Middle frontal gyrus (tissue), 1 donor: Measurements from ENCODE around the gene ADD1.
"Not testable (repeated sequence)": the region's sequence is repeated elsewhere in the genome, so short reads cannot be mapped to it uniquely, and the experiment has no call there.

Experiments
- DNase-seq: peaks from one replicate; pipeline ENCODE4 v3.0.0-alpha.2; 2015; ENCODE audit warnings: low spot score; ENCODE audit errors: extremely low spot score

ADD1 gene

DNA sequence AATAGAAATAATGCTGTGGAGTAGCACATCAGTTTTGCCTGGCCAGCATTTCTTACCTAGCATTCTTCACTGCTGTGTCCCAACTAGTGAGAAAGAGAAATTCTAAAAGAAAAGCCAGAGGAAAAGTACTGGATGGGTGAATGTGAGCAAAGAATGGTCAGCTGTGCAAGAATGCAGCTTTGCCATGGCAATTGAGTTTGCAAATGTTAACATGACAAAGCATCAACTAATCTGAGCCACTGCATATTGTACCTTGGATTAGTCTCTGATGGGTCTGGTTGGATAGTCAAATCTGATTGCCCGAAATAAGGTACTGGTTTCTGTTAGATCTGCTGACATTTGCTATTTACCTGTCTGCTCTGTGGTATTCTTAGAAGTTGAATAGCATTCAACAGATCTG, 38.7 kb downstream of the ADD1 start:
- DNase-seq = no peak

GRCh38 chr4:2886161-2886560, 42.5 kb downstream of the ADD1 start:
- no peak for DNase-seq

DNA sequence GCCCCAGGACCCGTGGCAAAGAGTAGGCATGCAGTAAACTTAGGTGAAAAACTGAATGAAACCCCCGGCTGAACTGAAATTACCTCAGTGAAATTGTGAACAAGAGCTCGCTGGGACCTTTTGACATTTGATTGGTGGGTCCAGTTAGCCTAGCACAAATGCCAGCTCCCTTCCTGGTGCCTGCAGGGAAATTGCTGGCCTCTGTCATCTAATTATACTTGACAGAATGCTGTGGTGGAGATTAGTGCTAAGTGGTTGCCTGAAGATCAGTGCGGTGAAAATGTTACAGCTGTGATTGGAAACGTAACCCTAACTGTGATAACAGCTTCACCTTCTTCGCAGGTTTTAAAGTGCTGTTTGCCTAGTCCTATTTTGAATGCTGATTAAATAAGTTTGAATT, 43.0 kb downstream of the ADD1 start:
- no peak for DNase-seq

DNA sequence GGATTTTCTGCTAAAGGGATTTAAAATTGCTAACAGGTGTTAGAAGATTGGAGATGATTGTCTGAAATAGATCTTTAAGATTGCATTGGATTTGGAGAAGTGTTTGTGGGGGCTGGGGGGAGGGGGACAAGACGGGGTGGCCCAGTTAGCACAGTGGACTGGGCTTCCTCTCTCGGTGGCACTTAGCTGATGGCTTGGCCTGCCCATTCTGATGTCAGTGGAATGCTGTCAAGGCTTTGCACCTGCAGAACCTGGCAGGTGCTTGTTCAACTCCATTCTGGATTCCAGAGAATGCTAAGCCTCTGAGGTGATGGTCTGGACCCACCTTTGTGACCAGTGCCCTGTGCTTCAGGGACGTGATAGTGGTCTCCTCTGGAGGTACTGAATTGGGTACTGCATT, 43.7 kb downstream of the ADD1 start:
- DNase-seq = no peak

- no peak for DNase-seq
These were observed 45.2 kb downstream of the ADD1 start for GRCh38 chr4:2888886-2889285.

DNA sequence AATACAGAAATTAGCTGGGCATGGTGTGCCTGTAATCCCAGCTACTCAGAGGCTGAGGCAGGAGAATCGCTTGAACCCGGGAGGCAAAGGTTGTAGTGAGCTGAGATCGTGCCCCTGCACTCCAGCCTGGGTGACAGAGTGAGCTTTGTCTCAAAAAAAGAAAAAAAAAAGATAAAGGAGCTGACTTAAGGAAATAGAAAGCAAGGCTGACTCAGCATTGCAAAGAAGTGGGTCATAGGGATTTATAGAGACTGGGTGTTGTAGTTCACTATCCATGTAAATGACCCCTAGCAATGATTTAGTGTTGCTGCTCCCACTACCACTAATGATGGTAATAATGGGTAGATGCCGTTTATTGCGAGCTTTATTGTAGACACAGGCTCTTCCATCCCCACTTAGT, 47.6 kb downstream of the ADD1 start:
- no peak for DNase-seq

- no peak for DNase-seq
These were observed 50.1 kb downstream of the ADD1 start for GRCh38 chr4:2893772-2894171.

DNA sequence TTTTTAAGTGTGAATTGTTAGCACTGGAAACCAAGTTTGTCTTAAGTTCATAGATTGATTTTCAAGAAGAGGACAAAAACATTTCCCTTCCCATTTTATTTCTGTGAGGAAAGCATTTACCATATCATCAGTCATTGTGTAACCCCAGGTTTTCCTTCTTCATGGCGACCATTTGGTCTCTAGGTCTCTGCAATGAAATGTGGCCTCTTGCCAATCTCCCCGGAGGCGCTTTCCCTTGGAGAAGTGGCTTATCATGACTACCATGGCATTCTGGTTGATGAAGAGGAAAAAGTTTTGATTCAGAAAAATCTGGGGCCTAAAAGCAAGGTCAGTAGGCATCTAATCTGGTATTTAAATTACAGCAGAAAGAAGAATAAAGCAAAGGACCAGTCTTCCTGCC, 54.4 kb downstream of the ADD1 start:
- no peak for DNase-seq

DNA sequence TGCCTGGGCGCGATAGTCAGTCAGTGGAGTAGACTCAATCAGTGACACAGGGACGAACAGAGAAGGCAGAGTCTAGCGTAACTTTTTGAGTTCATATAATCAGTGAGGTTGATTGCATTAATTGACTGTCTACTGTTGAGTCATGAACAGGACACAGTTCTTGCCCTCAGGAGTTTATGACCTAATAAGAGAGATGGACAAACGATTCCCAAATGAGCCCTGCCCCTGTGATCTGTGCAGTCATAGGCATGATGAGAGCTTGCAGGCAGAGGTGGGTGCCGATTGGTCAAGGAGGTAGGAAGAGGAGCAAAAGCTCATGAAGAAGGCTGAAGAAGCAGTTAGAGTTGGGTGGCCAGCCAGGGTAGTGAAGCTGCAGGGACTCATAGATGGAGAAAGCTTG, 57.1 kb downstream of the ADD1 start:
- DNase-seq = no peak

GRCh38 chr4:2901186-2901585, 57.5 kb downstream of the ADD1 start:
- no peak for DNase-seq

DNA sequence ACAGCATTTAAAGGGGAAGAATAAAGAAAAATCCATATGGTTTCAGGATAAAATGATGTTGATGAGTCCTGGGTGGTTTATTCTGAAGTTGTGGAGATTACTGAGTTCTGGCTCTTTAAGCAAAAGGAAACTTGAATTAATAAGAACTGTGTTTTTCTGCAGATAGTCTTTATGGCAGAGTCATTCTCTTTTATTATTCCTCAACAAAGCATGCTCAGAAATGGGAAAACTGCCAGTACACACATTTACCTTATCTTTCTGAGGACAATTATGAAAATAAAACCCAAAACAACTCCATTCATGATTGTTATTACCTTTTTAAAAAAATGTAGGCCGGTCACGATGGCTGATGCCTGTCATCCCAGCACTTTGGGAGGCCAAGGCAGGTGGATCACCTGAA, 58.5 kb downstream of the ADD1 start:
- no peak for DNase-seq

- no peak for DNase-seq
These were observed 61.9 kb downstream of the ADD1 start for GRCh38 chr4:2905544-2905943.

GRCh38 chr4:2906218-2906617, 62.6 kb downstream of the ADD1 start:
- DNase-seq = no peak

DNA sequence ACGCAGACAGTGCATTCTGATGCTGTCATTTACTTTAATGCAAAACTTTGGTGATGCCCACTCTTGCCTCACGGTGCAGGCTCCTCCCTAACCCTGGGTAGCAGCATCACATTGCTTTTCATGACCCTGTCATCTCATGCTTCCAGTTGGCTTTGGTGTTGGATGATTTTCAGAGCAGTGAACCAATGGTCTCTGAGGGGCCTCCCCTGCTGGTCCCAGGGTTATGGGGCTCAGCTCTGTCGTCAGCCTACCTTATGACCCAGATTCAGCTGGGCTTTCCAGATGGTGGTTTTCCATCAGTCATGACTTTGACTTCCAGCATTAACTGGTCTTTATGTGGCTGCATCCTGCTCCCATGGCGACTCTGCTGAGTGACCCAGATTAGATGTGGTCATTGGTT, 63.6 kb downstream of the ADD1 start:
- no peak for DNase-seq

- no peak for DNase-seq
These were observed 64.2 kb downstream of the ADD1 start for GRCh38 chr4:2907706-2908293.

GRCh38 chr4:2908686-2909085, 65.0 kb downstream of the ADD1 start:
- no peak for DNase-seq

GRCh38 chr4:2909583-2909982, 65.9 kb downstream of the ADD1 start:
- DNase-seq = no peak

GRCh38 chr4:2910409-2910808, 66.8 kb downstream of the ADD1 start:
- no peak for DNase-seq

DNA sequence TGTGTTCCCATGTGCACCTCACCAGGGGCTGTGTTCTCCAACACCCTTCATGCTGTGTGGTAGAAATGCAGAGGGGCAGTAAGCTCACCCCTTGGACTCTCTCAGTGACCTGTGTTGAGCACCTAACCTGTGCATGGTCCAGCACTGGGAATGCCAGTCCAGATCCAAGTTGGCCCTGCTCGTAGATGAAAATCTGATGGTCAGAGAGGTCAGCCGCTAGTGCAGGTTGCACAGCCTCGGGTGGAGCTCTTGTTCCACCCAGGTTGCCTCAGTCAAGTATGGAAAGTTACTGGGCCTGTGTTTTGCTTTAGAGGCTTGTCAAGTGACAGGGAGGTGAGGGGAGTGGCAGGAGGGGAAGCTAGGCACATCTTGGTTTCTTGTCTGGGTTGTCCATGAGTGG, 68.2 kb downstream of the ADD1 start:
- no peak for DNase-seq

- DNase-seq = no peak
These were observed 69.5 kb downstream of the ADD1 start for GRCh38 chr4:2913168-2913567.

DNA sequence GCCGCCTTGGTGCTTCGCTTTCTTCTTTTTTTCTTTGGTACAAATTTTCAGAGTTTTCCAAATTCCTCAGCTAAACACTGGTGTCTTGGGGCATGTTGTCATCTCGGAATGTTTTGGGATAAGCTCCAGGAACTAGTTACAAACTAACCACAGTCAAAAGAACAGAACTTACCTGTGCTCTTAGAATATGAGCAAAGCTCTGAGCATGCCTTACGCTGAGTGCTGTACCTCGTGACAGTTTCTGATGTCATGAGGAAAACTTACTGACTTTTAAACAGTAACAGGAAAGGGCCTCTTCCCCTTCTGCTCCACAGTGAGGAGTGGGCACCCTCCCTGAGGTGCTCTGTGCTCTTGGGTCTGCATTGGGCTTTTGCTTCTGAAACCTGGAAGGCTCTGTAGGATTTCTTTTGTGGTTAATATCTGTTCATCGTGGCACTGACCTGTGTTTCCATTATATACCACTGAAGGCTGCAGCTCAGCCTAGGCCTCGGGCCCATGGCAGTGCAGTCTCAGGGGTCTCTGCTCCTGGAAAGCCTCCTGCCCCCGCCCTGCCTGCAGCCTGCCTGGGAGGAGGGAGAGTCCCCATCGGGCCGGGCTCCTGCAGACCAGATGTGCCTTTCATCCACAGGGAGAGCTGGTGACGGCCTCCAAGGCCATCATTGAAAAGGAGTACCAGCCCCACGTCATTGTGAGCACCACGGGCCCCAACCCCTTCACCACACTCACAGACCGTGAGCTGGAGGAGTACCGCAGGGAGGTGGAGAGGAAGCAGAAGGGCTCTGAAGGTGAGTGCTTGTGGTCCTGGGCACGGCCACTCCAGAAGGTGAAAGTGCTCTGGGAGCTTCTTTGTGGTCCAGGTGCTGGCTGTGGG, 70.8 kb downstream of the ADD1 start:
- no peak for DNase-seq

GRCh38 chr4:2915789-2916188, 72.1 kb downstream of the ADD1 start:
- DNase-seq = no peak

DNA sequence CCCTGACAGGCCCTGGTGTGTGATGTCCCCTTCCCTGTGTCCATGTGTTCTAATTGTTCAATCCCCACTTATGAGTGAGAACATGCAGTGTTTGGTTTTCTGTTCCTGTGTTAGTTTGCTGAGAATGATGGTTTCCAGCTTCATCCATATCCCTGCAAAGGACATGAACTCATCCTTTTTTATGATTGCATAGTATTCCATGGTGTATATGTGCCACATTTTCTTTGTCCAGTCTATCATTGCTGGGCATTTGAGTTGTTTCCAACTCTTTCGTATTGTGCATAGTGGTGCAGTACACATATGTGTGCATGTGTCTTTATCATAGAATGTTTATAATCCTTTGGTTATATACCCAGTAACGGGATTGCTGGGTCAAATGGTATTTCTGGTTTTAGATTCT, 73.1 kb downstream of the ADD1 start:
- DNase-seq = not testable (repeated sequence)
